ENCODE measurements around the gene DTNB. TPM values are rescaled to one million over a fixed set of nuclear protein-coding genes. Genes with fewer than 3 reads are reported as not detected.

DTNB gene
- total and polyA plus RNA-seq, 2 of the 4 experiments (the other 2 are of a cell fraction) = 3.8 to 5.3 TPM

GRCh38 chr2:25332571-25332970 is 340.8 kb downstream of the DTNB start:
- BruUV-seq (replicated peaks) = no TSS peak

More at GRCh38 chr2:25332571-25332970, 340.8 kb downstream of the DTNB start:
- no peak for TF ChIP-seq CTCF (conservative IDR thresholded peaks at IDR 0.05; ENCODE audit: low read depth, low read length)
- TF ChIP-seq MAFK (IDR thresholded peaks at IDR 0.05; ENCODE audit: low read depth, low read length) = no peak
- no peak for TF ChIP-seq ELK1 (IDR thresholded peaks at IDR 0.05; ENCODE audit: borderline replicate concordance, low read depth, low read length)
- no peaks in the 10 kb centered on the region for H3K27me3 ChIP-seq (ENCODE audit: control insufficient read depth, insufficient read depth, low read length)
- no peak for ATAC-seq (ENCODE audit: low read depth)
- 78% methylated on average over 5 of the region's 9 CpGs; no CpG with 5 or more reads in 1 of the 2 experiments for WGBS, 2 experiments (ENCODE audit: extremely low coverage in 2 of 2, insufficient read length in 1 of 2)
- H2AK5ac ChIP-seq (ENCODE audit: low read depth, low read length) = no peak overlapping the region
- H4K5ac ChIP-seq (ENCODE audit: low read depth, low read length) = no peak overlapping the region
- no peak overlapping the region for H3K4ac ChIP-seq (ENCODE audit: low read depth, low read length)
- no peak overlapping the region for H3K23ac ChIP-seq (ENCODE audit: low read depth, low read length)
- peaks cover 2% of the 10 kb centered on the region; the same call in 1 of the 2 replicates for H3K36me3 ChIP-seq (ENCODE audit: control insufficient read depth, insufficient read depth, low read length)
- no peak overlapping the region for H3K27ac ChIP-seq (ENCODE audit: insufficient read depth, low read length)
- no peaks in the 10 kb centered on the region for H3K9me3 ChIP-seq (ENCODE audit: control insufficient read depth, insufficient read depth, low read length)
- intact Hi-C loops (cut with micrococcal nuclease) = no loop called here
- peaks cover 6 to 58% of the 10 kb centered on the region in 2 experiments for H3K79me1 ChIP-seq (ENCODE audit: low read depth in 1 of 2, low read length in 2 of 2)
- no peak overlapping the region for H2BK120ac ChIP-seq (ENCODE audit: low read depth, low read length)
- H4K20me1 ChIP-seq (ENCODE audit: insufficient read depth, low read length) = peaks cover 69% of the 10 kb centered on the region
- H3K4me2 ChIP-seq (ENCODE audit: low read depth, low read length) = no peak overlapping the region
- DNase-seq = no peak
- no peak overlapping the region for H2BK5ac ChIP-seq (ENCODE audit: low read depth, low read length, poor library complexity, severe bottlenecking)
- ChIA-PET POLR2A (ENCODE audit: unreplicated experiment) (no interaction called here), CTCF (no interaction called here)
- H2AFZ ChIP-seq (replicated peaks; ENCODE audit: low read length, poor library complexity) = no peak overlapping the region
- no peak overlapping the region for H4K91ac ChIP-seq (ENCODE audit: insufficient read depth, low read depth, low read length)
- H3K4me1 ChIP-seq (ENCODE audit: control insufficient read depth, insufficient read depth, low read length) = no peaks in the 10 kb centered on the region; the same call in 1 of the 2 replicates
- peaks cover 4% of the 10 kb centered on the region; the same call in 1 of the 2 replicates for H3K9me1 ChIP-seq (ENCODE audit: insufficient read depth, low read length)
- in situ Hi-C loops (cut with MboI; ENCODE audit: low sequenced_read_pairs) = no loop called here
- no peak overlapping the region for H2AK9ac ChIP-seq (replicated peaks; ENCODE audit: low read depth, low read length, poor library complexity)
- no peak overlapping the region for H3K56ac ChIP-seq (ENCODE audit: extremely low read depth, insufficient read depth, low read length)
- H3K18ac ChIP-seq (ENCODE audit: low read depth, low read length) = no peak overlapping the region
- no peak overlapping the region for H3K9ac ChIP-seq (ENCODE audit: low read depth, low read length)
- no peak overlapping the region for H3K4me3 ChIP-seq (ENCODE audit: insufficient read depth, low read depth, low read length)
- no peak overlapping the region for H4K8ac ChIP-seq (ENCODE audit: low read depth in 2 of 2, low read length in 2 of 2)
- no peak overlapping the region for H2BK20ac ChIP-seq (ENCODE audit: low read depth, low read length)
- dilution Hi-C loops (cut with HindIII; ENCODE audit: low sequenced_read_pairs, unreplicated experiment) = no loop called here
- H3K14ac ChIP-seq (replicated peaks; ENCODE audit: low read depth, low read length) = no peak overlapping the region
- no peak overlapping the region for H2BK15ac ChIP-seq (ENCODE audit: low read depth, low read length)
